Stomach (tissue), 4 donors: Measurements from ENCODE around the gene RREB1.

ENCODE experiments used
- EP300 ChIP-seq: sonication (generic); formaldehyde crosslinking; IDR thresholded peaks from one replicate; pipeline ENCODE4 v1.6.1; 2017; ENCODE audit warnings: antibody characterized with exemption
- POLR2A ChIP-seq, 4 donors: fragments of 450-650 bp; IDR thresholded peaks; one replicate each; pipeline ENCODE4 v1.6.1; 2016; ENCODE audit warnings: antibody characterized with exemption in 4 of 4, control low read depth in 2 of 4, mild to moderate bottlenecking in 1 of 4, moderate library complexity in 1 of 4
- TF ChIP-seq, protein P1 (sequence below), 7 experiments: fragments of 450-650 bp in 4 of 7; fragments of 200-600 bp in 3 of 7; sonication (generic) in 3 of 7; IDR thresholded peaks; one replicate each; pipeline ENCODE4 v1.5.1; 2016 to 2019; ENCODE audit warnings: antibody characterized with exemption in 7 of 7, control low read depth in 2 of 7, mild to moderate bottlenecking in 1 of 7

DNA sequence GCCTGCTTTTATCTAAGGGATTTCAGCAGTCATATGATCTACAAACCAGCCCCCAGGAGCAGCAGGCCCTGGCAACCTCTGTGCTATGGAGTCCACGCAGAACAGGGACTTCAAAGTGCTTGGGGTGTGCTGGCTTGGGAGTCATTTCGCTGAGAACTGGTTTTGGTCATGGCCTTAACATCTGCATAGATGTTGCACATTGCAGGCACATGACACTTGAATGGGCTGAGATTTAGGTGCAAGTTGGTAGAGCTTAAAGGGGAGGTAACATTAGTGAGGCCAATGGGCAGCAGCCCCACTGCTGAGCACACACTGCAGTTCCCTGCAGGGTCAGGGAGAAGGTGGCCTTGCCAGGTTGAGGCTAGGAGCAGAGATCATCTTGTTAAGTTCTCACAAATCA, 43.6 kb downstream of the RREB1 start:
- TF ChIP-seq, protein P1, sequence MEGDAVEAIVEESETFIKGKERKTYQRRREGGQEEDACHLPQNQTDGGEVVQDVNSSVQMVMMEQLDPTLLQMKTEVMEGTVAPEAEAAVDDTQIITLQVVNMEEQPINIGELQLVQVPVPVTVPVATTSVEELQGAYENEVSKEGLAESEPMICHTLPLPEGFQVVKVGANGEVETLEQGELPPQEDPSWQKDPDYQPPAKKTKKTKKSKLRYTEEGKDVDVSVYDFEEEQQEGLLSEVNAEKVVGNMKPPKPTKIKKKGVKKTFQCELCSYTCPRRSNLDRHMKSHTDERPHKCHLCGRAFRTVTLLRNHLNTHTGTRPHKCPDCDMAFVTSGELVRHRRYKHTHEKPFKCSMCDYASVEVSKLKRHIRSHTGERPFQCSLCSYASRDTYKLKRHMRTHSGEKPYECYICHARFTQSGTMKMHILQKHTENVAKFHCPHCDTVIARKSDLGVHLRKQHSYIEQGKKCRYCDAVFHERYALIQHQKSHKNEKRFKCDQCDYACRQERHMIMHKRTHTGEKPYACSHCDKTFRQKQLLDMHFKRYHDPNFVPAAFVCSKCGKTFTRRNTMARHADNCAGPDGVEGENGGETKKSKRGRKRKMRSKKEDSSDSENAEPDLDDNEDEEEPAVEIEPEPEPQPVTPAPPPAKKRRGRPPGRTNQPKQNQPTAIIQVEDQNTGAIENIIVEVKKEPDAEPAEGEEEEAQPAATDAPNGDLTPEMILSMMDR (IDR thresholded peaks at IDR 0.05), result no peak
- TF ChIP-seq EP300 (no peak), POLR2A (IDR thresholded peaks at IDR 0.05) (no peak)
